ENCODE data around the gene STPG4. TPM values are rescaled to one million over a fixed set of nuclear protein-coding genes. Genes with fewer than 3 reads are reported as not detected.
A peak's percentile ranks its signal among the peaks of the same experiment; 100 is the strongest.
"Not testable (repeated sequence)": the region's sequence is repeated elsewhere in the genome, so short reads cannot be mapped to it uniquely, and the experiment has no call there.

STPG4 gene
- total RNA-seq = under 1 TPM; 0.19 to 0.50 TPM

GRCh38 chr2:47155091-47155876, at the start of gene STPG4:
Gene STPG4, minus strand, starts transcription at chr2:47155308. Its CDS starts 57 bp downstream, at chr2:47155251.
- peaks cover 60% of the 10 kb centered on the region for H3K36me3 Mint-ChIP-seq (ENCODE audit: low read depth)
- H3K27me3 Mint-ChIP-seq = no peaks in the 10 kb centered on the region
- H3K4me1 Mint-ChIP-seq = peaks cover 5% of the 10 kb centered on the region
- H3K27ac Mint-ChIP-seq = peak within 1 kb of the TSS; percentile 37
- no peak within 1 kb of the TSS for H3K4me3 Mint-ChIP-seq
- no peak for ATAC-seq (replicated peaks)
- H3K9me3 Mint-ChIP-seq = no peaks in the 10 kb centered on the region

GRCh38 chr2:47204691-47205090, 49.6 kb upstream of the STPG4 start:
- no peak overlapping the region for H3K27ac Mint-ChIP-seq
- no peaks in the 10 kb centered on the region for H3K4me1 Mint-ChIP-seq
- peaks cover 17% of the 10 kb centered on the region for H3K27me3 Mint-ChIP-seq
- H3K4me3 Mint-ChIP-seq = no peak overlapping the region
- no peak for ATAC-seq (replicated peaks)
- peaks cover 3% of the 10 kb centered on the region for H3K9me3 Mint-ChIP-seq
- no peaks in the 10 kb centered on the region for H3K36me3 Mint-ChIP-seq (ENCODE audit: low read depth)

- Mint-ChIP-seq H3K4me3 (no peak overlapping the region), H3K4me1 (no peaks in the 10 kb centered on the region), H3K9me3 (peaks cover 3% of the 10 kb centered on the region), H3K27ac (no peak overlapping the region), H3K36me3 (ENCODE audit: low read depth) (no peaks in the 10 kb centered on the region), H3K27me3 (peaks cover 19% of the 10 kb centered on the region)
- ATAC-seq (replicated peaks) = no peak
These were observed 48.9 kb upstream of the STPG4 start for GRCh38 chr2:47203995-47204394.

GRCh38 chr2:47201224-47201623, 46.1 kb upstream of the STPG4 start:
- ATAC-seq (replicated peaks) = no peak
- Mint-ChIP-seq H3K4me3 (no peak overlapping the region), H3K4me1 (no peaks in the 10 kb centered on the region), H3K36me3 (ENCODE audit: low read depth) (no peaks in the 10 kb centered on the region), H3K27ac (no peak overlapping the region), H3K27me3 (peaks cover 11% of the 10 kb centered on the region), H3K9me3 (peaks cover 3% of the 10 kb centered on the region)

- H3K4me1 Mint-ChIP-seq = no peaks in the 10 kb centered on the region
- H3K27me3 Mint-ChIP-seq = peaks cover 17% of the 10 kb centered on the region
- H3K27ac Mint-ChIP-seq = no peak overlapping the region
- no peaks in the 10 kb centered on the region for H3K9me3 Mint-ChIP-seq
- H3K4me3 Mint-ChIP-seq = no peak overlapping the region
- no peaks in the 10 kb centered on the region for H3K36me3 Mint-ChIP-seq (ENCODE audit: low read depth)
- no peak for ATAC-seq (replicated peaks)
These were observed 43.9 kb upstream of the STPG4 start for GRCh38 chr2:47198985-47199451.

GRCh38 chr2:47196499-47196898, 41.4 kb upstream of the STPG4 start:
- H3K4me1 Mint-ChIP-seq = no peaks in the 10 kb centered on the region
- no peak for ATAC-seq (replicated peaks)
- H3K27ac Mint-ChIP-seq = no peak overlapping the region
- no peaks in the 10 kb centered on the region for H3K9me3 Mint-ChIP-seq
- peaks cover 19% of the 10 kb centered on the region for H3K27me3 Mint-ChIP-seq
- no peak overlapping the region for H3K4me3 Mint-ChIP-seq
- H3K36me3 Mint-ChIP-seq (ENCODE audit: low read depth) = no peaks in the 10 kb centered on the region

GRCh38 chr2:47196046-47196445, 40.9 kb upstream of the STPG4 start:
- Mint-ChIP-seq H3K27me3 (peaks cover 19% of the 10 kb centered on the region), H3K36me3 (ENCODE audit: low read depth) (no peaks in the 10 kb centered on the region), H3K4me3 (no peak overlapping the region), H3K4me1 (no peaks in the 10 kb centered on the region), H3K27ac (no peak overlapping the region), H3K9me3 (no peaks in the 10 kb centered on the region)
- ATAC-seq (replicated peaks) = no peak

- Mint-ChIP-seq H3K27ac (no peak overlapping the region), H3K9me3 (no peaks in the 10 kb centered on the region), H3K4me1 (no peaks in the 10 kb centered on the region), H3K4me3 (no peak overlapping the region), H3K27me3 (peaks cover 15% of the 10 kb centered on the region), H3K36me3 (ENCODE audit: low read depth) (no peaks in the 10 kb centered on the region)
- no peak for ATAC-seq (replicated peaks)
These were observed 40.0 kb upstream of the STPG4 start for GRCh38 chr2:47195148-47195547.

- no peaks in the 10 kb centered on the region for H3K36me3 Mint-ChIP-seq (ENCODE audit: low read depth)
- H3K9me3 Mint-ChIP-seq = no peaks in the 10 kb centered on the region
- no peak overlapping the region for H3K27ac Mint-ChIP-seq
- no peak overlapping the region for H3K4me3 Mint-ChIP-seq
- H3K4me1 Mint-ChIP-seq = no peaks in the 10 kb centered on the region
- no peak for ATAC-seq (replicated peaks)
- peaks cover 14% of the 10 kb centered on the region for H3K27me3 Mint-ChIP-seq
These were observed 39.3 kb upstream of the STPG4 start for GRCh38 chr2:47194410-47194809.

- ATAC-seq (replicated peaks) = no peak
- H3K27ac Mint-ChIP-seq = no peak overlapping the region
- H3K27me3 Mint-ChIP-seq = peaks cover 12% of the 10 kb centered on the region
These were observed 38.5 kb upstream of the STPG4 start for GRCh38 chr2:47193607-47194006.

GRCh38 chr2:47190188-47190881, 35.2 kb upstream of the STPG4 start:
- H3K4me3 Mint-ChIP-seq = no peak overlapping the region
- ATAC-seq (replicated peaks) = no peak
- H3K27ac Mint-ChIP-seq = no peak overlapping the region
- no peaks in the 10 kb centered on the region for H3K36me3 Mint-ChIP-seq (ENCODE audit: low read depth)
- peaks cover 18% of the 10 kb centered on the region for H3K27me3 Mint-ChIP-seq
- no peaks in the 10 kb centered on the region for H3K4me1 Mint-ChIP-seq
- H3K9me3 Mint-ChIP-seq = no peaks in the 10 kb centered on the region

More at GRCh38 chr2:47193607-47194006, 38.5 kb upstream of the STPG4 start:
- Mint-ChIP-seq H3K4me3 (no peak overlapping the region), H3K4me1 (no peaks in the 10 kb centered on the region), H3K36me3 (ENCODE audit: low read depth) (no peaks in the 10 kb centered on the region), H3K9me3 (no peaks in the 10 kb centered on the region)

GRCh38 chr2:47189635-47190034, 34.5 kb upstream of the STPG4 start:
- no peak for ATAC-seq (replicated peaks)
- Mint-ChIP-seq H3K27ac (no peak overlapping the region), H3K4me3 (no peak overlapping the region)

GRCh38 chr2:47187069-47187468, 32.0 kb upstream of the STPG4 start:
- ATAC-seq (replicated peaks) = no peak
- H3K4me3 Mint-ChIP-seq = no peak overlapping the region
- no peak overlapping the region for H3K27ac Mint-ChIP-seq

More at GRCh38 chr2:47189635-47190034, 34.5 kb upstream of the STPG4 start:
- Mint-ChIP-seq H3K36me3 (ENCODE audit: low read depth) (no peaks in the 10 kb centered on the region), H3K27me3 (peaks cover 16% of the 10 kb centered on the region), H3K4me1 (no peaks in the 10 kb centered on the region), H3K9me3 (no peaks in the 10 kb centered on the region)

GRCh38 chr2:47186351-47186750, 31.2 kb upstream of the STPG4 start:
- Mint-ChIP-seq H3K27ac (no peak overlapping the region), H3K36me3 (ENCODE audit: low read depth) (no peaks in the 10 kb centered on the region), H3K9me3 (no peaks in the 10 kb centered on the region), H3K27me3 (peaks cover 10% of the 10 kb centered on the region), H3K4me3 (no peak overlapping the region), H3K4me1 (peaks cover 2% of the 10 kb centered on the region)
- ATAC-seq (replicated peaks) = no peak

More at GRCh38 chr2:47187069-47187468, 32.0 kb upstream of the STPG4 start:
- peaks cover 10% of the 10 kb centered on the region for H3K27me3 Mint-ChIP-seq
- H3K9me3 Mint-ChIP-seq = no peaks in the 10 kb centered on the region
- H3K36me3 Mint-ChIP-seq (ENCODE audit: low read depth) = no peaks in the 10 kb centered on the region
- H3K4me1 Mint-ChIP-seq = no peaks in the 10 kb centered on the region

- not testable (repeated sequence) for H3K36me3 Mint-ChIP-seq (ENCODE audit: low read depth); H3K27ac Mint-ChIP-seq; H3K4me3 Mint-ChIP-seq; H3K9me3 Mint-ChIP-seq; H3K4me1 Mint-ChIP-seq; ATAC-seq (replicated peaks)
- H3K27me3 Mint-ChIP-seq = peaks cover 10% of the 10 kb centered on the region
These were observed 30.0 kb upstream of the STPG4 start for GRCh38 chr2:47185098-47185497.
